NCI-H748 treated with DMSO at 0.1 percent for 48 hours (cell line): ENCODE results near the gene UQCRQ.

Experiments used
- DNase-seq: peaks from one replicate; lab custom pipeline; 2025; lab: John Stamatoyannopoulos, UW

Gene UQCRQ

DNA sequence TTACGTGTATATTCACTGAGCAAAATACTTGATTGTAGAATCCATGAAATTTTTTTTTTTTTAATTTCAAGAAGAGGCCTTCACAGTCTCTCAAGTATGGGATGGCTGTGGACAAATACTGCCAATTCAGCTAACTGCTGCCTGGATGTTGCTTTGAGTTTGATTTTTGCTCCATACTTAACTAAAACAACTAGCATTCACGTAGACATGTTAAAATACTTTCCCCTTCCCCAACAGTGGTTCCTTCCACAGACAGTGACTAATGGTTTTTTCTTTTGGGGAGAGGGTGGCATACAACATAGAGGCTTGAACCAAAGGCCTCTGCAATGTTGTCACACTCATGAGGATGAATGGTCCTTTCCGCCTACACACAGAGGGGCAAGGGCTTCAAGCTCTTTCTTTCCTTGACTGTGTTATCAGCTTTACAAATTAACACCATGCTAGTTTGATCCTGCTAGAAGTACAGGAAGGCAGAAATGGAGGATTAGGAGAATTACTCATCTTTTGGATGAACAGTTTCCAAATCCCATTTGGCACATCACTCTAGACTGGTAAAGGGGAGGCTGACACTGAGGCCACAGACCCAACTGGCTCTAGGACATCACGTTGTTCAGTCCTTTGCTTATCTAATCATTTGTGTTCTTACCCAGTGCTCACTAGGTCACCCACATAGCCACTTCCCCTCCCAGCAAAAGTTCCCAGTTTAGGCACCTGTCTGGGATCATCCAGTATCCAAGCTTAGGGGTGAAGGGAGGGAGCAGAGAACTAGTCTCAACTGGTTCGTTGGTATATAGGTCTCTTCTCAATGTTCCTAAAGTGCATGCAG is 5.2 kb downstream of the UQCRQ start:
- DNase-seq, result no peak

DNA sequence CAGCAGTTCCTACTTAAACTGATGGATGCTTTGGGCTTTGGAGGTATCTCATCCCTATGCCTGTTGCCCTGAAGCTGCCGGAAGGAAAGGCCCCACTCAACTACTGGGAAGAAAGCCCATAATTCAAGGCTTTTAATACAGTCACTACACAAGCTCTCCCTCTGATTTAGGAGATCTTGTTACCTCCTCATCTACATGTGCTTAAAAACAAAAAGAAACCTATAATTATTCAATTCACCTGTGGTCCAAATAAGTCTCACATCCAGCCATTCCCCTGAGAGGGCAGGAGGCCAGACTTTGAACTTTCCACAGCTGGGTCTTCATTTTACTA is 6.3 kb downstream of the UQCRQ start:
- no peak for DNase-seq

DNA sequence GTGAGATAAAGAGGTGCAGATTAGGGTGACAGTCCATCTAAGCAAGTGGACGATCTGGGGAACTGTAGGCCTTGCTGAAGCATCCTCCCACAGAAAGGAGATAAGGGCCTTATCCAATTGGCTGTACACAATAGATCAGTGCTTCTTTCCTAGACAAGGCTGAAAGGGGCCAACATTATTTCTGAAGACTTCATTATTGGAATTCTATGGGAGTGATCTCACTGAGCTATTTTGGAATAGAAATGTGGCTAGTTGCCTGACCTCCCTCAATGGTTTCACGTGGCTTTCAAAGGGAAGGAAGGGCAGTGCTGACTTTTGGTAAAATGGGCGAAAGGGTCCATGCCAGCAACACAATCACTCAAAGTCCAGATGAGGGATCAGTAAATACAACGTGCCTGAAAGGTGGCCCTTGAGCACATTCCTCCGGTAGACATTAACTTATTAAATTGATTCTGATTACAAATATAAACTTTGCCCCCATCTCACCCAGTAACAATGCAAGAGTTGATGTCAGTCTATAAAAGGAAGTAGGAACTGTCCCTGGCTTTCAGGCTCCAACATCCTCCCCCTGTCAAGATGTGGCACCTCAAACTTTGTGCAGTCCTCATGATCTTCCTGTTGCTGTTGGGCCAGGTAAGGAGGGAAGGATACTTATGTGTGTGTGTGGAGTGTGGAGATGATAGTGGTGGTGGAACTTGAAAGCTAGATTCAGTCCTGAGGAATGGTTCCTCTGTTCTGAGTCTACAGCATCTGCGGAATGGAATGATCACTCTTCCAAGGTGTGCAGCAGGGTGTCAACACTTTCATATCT is 6.9 kb downstream of the UQCRQ start, which contains the start of gene LEAP2:
TSS of gene LEAP2 (plus strand) at position 550 of the 811 bp plus-strand sequence. CDS start at position 577, 27 bp downstream.
- no peak for DNase-seq

DNA sequence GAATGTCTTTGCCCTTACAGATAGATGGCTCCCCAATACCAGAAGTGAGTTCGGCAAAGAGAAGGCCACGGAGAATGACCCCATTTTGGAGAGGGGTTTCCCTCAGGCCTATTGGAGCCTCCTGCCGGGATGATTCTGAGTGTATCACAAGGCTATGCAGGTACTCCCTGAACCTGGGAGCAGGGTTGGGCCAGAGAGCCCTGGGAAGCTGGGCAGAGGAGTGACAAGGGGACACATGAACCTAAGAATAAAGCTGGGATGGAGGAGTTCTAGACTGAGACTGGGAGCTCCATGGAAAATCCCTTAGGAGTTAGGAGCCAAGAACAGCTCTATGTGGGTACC is 7.5 kb downstream of the UQCRQ start:
- DNase-seq, result no peak

DNA sequence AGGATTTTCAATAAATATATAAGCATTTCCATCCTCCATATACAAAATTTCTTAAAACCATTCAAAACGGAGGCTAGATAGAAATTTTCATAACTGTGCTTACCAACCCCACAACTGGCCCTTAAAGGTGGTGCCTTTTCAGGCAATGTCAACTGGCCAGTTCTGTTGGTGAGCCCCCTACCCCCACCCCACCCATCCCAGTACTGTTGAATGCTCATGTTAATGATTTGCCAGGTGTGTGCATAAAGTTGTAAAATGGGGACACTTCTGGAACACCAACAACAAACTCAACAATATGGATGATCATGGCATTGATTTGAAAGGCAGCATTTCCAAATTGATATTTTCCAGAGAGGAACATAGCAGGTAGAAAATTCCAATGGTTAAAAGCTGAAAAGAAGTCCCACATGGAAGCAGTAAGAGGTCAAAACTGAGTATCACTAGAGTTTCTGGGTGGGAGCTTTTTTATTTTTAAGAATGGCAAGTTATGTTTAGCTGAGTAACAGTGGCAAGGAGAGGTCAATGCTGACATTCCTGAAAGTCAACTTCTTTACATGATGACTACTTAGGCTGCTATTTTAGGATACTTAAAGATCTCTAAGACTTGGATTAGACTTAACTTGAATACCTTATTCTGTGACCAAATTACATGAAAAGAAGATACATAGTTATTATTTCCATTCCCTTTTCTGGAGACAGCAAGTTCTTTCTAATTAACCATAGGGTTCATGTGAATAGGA is 9.7 kb downstream of the UQCRQ start:
- no peak for DNase-seq

DNA sequence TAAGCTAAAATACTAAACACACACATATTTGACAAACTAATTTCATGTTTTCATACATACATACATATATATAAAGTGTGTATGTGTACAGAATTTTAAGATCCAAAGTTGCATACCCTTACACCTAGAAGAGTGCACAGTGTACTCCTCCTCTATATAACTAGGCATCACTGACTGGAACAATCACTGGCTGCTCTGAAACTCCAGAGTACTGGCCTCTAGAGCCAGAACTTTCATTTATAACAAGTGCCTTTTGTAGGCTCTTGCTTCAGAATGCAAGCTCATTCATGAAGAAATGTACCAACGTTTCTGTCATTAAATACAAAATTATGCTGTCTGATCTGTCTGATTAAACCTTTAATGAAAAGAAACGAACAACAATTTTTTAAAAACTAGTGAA is 11.0 kb downstream of the UQCRQ start:
- no peak for DNase-seq

DNA sequence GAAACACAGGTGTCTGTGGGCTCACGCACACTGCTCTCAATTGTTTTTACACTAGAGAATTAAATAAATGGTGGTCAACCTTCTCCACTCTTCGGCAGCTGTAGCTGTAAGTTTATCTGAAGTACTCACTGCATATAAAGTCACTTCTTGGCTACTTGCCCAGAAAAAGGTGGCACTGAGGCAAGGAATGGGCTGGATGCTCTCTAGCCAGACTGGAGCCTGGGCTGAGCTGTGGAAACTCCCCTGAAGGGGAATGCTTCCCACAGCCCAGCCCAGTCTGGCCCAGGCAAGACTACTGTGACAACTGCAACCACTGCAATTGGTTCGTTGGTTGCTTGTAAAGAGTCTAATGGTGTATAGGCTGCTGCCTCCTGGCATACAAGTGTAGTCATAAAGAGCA is 11.5 kb downstream of the UQCRQ start:
- DNase-seq, result no peak

DNA sequence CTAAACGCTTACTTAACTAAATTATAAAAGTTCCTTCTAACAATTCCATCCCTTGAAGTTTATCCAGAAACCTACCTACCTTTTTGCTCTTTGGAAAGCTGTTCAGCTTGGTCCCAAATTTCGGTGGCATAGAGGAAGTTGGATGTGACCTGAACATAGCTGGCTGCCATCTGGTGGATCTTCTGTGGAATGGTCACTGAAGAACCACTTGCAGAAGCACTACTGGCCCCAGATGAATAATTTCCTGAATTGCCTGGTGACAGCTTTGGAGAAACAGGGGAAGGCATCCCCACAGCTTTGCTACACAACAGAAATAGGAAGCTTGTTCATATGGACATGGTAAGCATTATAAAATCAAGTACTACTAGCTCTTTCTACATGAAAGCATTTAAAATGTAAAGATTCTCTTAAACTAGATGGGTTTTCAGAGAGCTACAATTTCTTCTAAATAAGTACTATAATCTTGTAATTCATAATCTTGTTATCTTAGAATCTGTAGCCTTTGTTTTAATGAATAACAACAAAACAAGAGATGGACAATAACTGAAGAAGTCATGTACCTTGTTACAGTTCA is 16.9 kb downstream of the UQCRQ start:
- DNase-seq, result peak; percentile 48

DNA sequence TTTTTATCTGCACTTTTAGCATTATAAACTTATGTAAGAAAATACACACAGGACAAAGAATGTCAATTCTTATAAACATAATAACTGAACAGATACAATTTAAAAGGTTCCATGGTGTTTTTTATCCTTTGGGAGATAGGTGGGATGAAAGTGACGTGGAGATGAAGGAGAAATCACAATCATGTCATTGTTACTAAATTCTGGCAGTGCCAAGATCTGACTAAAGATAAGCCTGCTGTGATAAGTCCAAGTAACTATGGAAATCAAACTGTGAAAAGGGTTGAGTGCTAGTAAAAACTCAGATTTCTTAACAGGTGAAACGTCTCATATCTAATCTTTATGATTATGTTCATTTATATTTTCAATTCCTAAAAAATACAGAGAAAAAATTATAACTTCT is 18.1 kb downstream of the UQCRQ start:
- no peak for DNase-seq

DNA sequence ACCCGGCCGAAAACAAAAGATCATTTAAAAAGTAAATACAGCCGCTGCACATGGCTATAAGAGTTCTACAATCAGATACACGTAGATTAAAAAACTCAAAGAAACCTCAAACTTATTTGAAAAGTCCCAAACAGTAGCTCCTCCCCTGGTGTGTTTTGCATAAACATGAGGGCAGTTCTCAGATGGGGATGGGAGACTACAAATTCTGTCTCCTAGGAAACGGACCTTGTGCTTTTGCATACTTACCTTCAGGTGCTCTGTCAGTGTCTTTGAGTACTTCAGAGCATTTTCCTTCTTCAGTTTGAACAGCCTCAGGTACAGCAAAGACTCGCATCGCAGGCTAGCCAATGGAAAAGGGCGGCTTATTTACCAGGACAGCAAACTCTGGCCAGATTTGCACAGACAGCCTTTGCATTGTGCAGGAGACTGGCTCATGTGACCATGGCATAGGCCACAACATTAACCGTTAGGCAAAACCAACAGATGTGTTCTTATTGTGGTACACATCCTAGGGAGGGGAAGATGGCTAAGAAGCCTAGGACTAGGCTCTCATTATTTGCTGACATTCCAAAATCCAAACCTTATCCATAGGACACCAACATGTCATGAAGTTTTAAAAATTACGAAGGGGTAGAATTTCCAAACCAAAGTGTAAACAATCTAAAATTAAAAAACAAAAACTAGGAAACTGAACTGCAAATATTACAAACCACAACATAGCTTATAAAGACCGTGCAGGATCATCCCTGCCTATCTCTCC is 19.8 kb downstream of the UQCRQ start:
- DNase-seq, result no peak

DNA sequence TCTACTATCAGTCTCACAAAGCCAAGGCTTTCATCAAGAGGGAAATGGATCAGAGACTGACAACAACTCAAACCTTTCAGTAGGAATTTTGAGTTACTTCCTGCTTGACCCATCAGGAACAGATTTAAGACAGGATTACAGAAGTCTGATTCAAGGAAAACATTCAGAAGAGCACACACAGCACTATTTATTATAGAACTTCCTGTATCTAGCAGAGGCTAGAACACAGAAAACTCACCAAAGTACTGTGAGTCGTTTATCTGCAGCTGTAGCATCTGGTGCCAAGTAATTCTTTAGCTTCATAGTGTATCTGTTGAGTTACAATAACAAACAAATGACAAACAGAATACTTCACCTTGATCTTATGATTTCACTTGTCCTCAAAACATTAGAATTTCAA is 20.8 kb downstream of the UQCRQ start:
- no peak for DNase-seq

DNA sequence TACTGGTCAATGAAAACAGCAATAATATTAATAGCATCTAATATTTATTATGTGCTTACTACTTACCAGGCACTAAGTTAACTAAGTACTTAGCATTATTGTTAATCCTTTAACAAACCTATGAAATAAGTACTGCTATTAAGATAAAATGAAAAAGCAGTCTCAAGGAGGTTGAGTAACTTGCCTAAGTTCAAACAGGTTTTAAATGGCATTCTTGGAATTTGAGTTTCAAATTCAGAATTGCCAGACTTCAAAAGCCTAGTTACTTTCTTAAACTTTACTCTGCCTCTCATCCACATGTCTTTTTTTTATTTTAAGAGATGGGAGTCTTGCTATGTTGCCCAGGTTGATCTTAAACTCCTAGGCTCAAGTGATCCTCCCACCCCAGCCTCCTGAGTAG is 23.1 kb downstream of the UQCRQ start:
- DNase-seq, result no peak

DNA sequence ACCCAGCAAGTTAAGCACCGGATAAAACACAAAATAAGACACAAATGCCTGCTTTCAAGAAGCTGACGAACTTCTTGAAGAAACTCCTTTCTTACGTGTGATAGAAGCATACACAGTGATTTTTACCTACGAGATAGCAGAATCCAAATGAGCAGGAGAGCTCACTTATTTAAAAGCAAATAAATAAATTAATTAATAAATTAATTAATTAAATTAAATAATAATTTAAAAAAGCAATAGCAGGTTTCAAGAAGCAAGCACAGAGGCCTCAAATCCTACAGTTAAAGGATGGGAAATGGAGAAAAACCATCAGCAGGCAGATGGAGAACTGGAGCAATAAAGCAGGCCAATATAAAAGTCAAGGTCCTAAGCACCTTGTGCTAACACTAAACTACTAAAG is 24.4 kb downstream of the UQCRQ start:
- no peak for DNase-seq

DNA sequence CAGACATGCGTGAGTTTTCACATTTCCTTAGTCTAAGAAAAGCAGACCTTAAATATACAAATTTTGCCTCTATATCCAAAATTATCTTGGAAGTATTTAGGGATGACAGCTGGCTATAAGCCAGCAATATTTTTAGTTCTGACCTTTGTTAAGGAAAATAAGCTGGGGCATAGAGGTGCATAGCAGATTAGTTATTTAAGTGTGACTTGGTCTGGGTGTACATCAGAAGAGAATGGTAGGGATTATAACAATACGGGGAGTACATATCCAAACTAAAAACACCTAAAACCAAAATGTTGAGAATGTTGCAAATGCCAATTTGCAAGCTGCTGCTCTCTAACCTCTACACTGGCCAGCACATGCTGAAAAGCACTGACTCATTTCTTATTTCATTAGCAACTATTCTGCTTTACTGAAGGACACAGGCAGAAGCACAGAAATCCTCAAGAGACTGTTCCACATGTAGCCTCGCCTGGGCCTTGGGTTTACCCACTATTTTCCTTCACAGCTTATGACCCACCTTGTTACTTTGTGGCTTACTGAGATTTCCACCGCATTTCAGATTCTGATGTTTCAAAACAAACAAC is 29.4 kb downstream of the UQCRQ start:
- no peak for DNase-seq

DNA sequence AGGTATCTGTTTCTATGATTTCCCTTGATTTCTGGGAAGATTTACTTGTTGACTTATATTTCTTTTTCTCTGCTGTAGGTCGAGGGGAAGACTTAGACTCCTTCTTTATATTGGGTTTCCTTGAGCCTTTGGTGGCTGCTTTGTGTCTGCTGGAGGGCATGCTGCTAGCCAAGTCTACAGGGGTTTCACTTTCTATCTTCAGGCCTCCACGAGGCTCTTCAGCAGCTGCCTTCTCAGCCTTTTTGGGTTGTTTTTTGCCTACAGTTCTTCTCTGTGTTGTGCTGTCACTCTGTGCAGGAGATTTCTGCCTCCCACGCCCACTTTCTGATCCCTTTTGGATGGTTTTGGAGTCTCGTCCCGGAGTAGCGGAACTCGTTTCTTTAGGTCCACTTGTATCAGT is 30.2 kb downstream of the UQCRQ start:
- no peak for DNase-seq

DNA sequence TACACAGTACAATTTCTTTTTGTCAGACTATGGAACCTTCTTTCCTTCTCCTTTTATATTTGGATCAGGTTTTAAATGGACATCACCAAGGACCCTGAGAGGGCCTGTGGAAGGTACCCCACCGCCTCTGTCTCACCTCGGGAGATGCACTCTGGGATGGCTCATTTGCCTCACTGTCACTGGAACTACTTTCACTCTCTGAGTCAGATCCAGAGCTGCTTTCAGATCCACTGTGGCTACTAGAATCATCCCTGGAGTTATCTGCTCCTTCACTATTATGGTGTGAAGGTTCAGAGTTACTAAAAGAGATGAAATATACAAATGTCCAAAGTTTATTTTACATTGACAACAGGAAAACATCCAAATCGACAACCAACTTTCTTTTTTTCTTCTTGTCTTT is 31.7 kb downstream of the UQCRQ start:
- no peak for DNase-seq

DNA sequence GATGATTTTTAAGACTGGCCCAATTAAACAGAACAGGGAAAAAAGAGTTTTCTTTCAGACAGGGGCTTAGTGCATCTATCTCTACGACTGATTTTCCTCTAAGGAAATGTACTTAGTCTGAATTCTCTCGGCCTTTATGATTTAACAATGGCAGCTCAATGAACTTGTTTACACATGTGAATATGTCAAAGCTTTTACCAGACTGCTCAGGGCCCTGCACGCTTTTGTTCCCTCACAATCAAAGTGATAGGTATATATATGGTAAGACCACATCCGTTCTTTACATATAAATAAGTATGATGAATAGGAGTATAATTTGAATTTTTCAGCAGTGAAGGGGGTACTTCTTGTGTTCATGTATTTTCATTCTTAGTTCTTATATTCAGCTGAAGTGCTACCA is 34.6 kb downstream of the UQCRQ start:
- no peak for DNase-seq

DNA sequence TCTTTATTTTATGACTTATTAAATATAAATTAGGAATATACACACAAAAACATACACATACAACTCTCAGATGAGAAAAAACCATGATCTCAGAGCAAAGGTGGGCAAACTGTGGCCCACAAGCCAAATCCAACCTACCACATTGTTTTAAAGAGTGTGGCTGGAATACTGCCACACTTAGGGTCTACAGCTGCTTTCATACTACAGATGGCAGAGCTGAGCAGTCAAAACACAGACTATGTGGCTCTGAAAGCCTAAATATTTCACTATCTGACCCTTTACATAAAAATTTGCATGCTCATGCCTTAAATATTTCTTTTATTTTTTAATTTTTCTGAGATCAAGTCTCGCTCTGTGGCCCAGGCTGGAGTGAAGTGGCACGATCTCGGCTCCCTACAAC is 35.3 kb downstream of the UQCRQ start:
- DNase-seq, result no peak

DNA sequence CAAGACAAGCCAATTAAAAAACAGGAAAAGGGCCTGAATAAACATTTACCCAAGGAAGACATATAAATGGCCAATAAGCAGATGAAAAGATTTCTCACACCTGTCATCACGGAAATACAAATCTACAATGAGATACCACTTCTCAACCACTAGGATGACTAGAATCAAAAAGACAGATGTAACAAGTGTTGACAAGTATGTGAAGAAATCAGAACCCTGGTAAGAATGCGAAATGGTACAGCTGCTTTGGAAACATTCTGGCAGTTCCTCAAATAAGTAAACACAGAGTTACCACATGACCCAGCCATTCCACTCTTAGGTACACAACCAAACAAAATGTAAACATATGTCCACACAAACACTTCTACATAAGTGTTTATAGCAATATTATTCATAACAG is 39.5 kb downstream of the UQCRQ start:
- peak; percentile 73 for DNase-seq

DNA sequence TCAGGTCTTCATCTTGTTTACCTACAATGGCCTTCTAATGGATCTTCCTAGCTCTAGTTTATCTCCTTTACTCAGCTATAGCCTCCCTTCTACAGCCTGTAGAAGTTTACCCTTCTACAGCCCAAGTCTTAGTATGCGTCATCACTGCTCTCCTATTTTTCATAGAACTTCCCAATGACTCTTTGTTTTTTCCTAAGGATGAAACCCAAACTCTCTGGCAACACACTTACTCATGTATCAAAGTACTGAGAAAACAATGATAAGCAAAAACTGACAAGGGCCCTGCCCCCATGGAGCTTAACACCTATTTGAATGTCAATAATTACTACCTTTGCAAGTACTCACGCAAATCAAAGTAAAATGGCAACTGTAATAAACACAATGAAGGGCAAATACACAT is 40.7 kb downstream of the UQCRQ start:
- DNase-seq, result no peak

DNA sequence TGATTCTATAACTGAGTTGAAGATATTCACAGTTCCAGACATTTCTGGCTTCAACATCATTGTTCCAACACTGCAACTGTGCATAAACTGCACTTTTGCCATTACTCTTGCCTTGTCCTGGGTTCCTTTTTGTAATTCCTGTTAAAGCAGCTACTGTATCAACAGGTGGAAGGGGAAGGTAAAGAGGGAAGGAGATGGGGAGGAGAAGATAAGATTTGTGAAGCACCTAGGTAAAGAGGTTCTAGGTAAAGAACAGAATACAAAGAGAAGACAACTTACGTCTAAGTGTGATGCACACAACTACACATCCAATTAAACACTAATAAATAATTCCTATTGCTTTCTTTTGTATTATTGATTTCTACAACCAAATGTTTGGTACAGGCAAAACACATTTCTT is 43.3 kb downstream of the UQCRQ start:
- DNase-seq, result no peak
